ENCODE measurements around the gene NKX2-1.

The NKX2-1 gene

DNA sequence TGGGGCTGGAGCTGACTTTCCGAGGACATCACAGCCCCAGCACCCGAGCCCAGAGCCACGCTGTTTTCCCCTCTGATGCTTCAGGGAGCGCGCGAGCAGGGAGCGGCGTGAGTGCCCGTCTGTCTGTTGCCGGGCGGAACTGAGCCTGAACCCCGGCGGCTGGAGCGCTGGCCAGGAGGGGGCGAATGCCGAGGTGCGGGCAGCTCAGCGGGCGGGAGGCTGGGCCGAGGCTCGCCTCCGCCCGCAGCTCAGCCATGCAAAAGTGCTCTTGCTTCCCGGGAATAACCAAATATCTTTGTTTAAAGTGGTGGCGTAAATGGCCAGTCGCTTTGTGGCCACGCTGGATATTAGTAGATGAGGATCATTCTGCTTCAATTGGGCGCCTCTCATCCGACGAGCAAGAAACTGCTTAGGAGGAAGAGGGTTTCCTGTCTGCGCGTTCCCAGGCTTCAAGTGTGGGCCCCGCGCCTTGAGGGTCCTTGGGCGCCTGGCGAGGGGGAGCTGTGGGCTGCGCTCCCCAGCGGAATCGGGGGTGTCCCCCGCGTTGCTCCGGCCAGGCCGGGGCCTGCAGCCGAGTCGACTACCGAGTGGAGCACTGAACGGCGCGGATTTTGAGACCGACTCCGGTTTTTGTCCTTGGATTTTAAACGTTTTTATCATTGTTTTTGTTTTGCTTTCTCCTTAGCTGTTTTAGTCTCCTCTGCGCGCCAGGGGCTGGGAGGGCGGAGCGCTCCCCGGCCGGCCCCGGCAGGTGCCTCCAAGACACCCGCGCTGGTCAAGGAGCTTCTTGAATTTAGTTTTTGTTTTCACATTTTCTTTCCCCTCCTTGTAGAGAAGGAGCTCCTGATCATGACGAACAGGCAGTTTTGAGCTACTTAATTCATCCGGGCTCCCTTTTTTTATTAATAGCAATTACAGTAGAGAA is 831 bp upstream of the NKX2-1 start:
- H3K9me3 ChIP-seq (ENCODE audit: control insufficient read depth, insufficient read depth, low read depth, low read length), result no peaks in the 10 kb centered on the region
- ChIA-PET POLR2A (interaction anchor here (0.6 to 1.8 kb wide), 3 partner anchors 31 to 1147 kb away, joined by 3 to 4 read pairs (median 4); partner anchors contain the start of gene MBIP), CTCF (interaction anchor here (0.5 to 1.8 kb wide), 10 partner anchors 24 to 1849 kb away, joined by 3 to 10 read pairs (median 4); no protein-coding TSS in a partner anchor)
- H3K4me3 ChIP-seq (ENCODE audit: low read depth, low read length), result peak overlapping the region; percentile 59
- H3K36me3 ChIP-seq (ENCODE audit: control insufficient read depth in 2 of 2, insufficient read depth in 1 of 2, low read length in 2 of 2), result peaks cover 0 to 3% of the 10 kb centered on the region in 2 experiments; a peak in 1 of 3 replicates
- peak overlapping the region; percentile 61; the same call in 1 of the 2 replicates for H3K27ac ChIP-seq (ENCODE audit: extremely low read depth, low read depth, low read length)
- no peaks in the 10 kb centered on the region for H3K4me1 ChIP-seq (ENCODE audit: control insufficient read depth, insufficient read depth, low read length)
- TF ChIP-seq, protein P1, sequence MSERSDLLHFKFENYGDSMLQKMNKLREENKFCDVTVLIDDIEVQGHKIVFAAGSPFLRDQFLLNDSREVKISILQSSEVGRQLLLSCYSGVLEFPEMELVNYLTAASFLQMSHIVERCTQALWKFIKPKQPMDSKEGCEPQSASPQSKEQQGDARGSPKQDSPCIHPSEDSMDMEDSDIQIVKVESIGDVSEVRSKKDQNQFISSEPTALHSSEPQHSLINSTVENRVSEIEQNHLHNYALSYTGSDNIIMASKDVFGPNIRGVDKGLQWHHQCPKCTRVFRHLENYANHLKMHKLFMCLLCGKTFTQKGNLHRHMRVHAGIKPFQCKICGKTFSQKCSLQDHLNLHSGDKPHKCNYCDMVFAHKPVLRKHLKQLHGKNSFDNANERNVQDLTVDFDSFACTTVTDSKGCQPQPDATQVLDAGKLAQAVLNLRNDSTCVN (tag by site-specific recombination; optimal IDR thresholded peaks at IDR 0.05), result peak; percentile 87
- TF ChIP-seq ZNF335 (tag by site-specific recombination; conservative IDR thresholded peaks at IDR 0.05), result peak; percentile 5; the same call in 1 of the 2 replicates
- TF ChIP-seq, protein P2, sequence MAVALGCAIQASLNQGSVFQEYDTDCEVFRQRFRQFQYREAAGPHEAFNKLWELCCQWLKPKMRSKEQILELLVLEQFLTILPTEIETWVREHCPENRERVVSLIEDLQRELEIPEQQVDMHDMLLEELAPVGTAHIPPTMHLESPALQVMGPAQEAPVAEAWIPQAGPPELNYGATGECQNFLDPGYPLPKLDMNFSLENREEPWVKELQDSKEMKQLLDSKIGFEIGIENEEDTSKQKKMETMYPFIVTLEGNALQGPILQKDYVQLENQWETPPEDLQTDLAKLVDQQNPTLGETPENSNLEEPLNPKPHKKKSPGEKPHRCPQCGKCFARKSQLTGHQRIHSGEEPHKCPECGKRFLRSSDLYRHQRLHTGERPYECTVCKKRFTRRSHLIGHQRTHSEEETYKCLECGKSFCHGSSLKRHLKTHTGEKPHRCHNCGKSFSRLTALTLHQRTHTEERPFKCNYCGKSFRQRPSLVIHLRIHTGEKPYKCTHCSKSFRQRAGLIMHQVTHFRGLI (tag by site-specific recombination; IDR thresholded peaks at IDR 0.05), result no peak
- TF ChIP-seq, protein P3, sequence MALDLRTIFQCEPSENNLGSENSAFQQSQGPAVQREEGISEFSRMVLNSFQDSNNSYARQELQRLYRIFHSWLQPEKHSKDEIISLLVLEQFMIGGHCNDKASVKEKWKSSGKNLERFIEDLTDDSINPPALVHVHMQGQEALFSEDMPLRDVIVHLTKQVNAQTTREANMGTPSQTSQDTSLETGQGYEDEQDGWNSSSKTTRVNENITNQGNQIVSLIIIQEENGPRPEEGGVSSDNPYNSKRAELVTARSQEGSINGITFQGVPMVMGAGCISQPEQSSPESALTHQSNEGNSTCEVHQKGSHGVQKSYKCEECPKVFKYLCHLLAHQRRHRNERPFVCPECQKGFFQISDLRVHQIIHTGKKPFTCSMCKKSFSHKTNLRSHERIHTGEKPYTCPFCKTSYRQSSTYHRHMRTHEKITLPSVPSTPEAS (tag by site-specific recombination; IDR thresholded peaks at IDR 0.05), result no peak
- peak; percentile 85; the same call in 1 of the 2 replicates for TF ChIP-seq ZBTB8A (tag by site-specific recombination; IDR thresholded peaks at IDR 0.05)
- TF ChIP-seq ZNF157 (tag by site-specific recombination; IDR thresholded peaks at IDR 0.05), result no peak
- no peak for TF ChIP-seq SCRT2 (tag by site-specific recombination; IDR thresholded peaks at IDR 0.05)
- TF ChIP-seq BCL11B (tag by site-specific recombination; IDR thresholded peaks at IDR 0.05; ENCODE audit: low read depth), result no peak
- no peak for TF ChIP-seq ZNF561 (tag by site-specific recombination; IDR thresholded peaks at IDR 0.05; ENCODE audit: borderline replicate concordance)
- TF ChIP-seq ZBTB17 (tag by site-specific recombination; IDR thresholded peaks at IDR 0.05), result peak; percentile 83
- TF ChIP-seq, protein P4, sequence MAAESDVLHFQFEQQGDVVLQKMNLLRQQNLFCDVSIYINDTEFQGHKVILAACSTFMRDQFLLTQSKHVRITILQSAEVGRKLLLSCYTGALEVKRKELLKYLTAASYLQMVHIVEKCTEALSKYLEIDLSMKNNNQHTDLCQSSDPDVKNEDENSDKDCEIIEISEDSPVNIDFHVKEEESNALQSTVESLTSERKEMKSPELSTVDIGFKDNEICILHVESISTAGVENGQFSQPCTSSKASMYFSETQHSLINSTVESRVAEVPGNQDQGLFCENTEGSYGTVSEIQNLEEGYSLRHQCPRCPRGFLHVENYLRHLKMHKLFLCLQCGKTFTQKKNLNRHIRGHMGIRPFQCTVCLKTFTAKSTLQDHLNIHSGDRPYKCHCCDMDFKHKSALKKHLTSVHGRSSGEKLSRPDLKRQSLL (tag by site-specific recombination; IDR thresholded peaks at IDR 0.05), result 0 out of 2 replicates have a peak, but pooled peaks have one; percentile 26
- no peak for TF ChIP-seq ZNF558 (tag by site-specific recombination; IDR thresholded peaks at IDR 0.05)
- TF ChIP-seq, protein P5, sequence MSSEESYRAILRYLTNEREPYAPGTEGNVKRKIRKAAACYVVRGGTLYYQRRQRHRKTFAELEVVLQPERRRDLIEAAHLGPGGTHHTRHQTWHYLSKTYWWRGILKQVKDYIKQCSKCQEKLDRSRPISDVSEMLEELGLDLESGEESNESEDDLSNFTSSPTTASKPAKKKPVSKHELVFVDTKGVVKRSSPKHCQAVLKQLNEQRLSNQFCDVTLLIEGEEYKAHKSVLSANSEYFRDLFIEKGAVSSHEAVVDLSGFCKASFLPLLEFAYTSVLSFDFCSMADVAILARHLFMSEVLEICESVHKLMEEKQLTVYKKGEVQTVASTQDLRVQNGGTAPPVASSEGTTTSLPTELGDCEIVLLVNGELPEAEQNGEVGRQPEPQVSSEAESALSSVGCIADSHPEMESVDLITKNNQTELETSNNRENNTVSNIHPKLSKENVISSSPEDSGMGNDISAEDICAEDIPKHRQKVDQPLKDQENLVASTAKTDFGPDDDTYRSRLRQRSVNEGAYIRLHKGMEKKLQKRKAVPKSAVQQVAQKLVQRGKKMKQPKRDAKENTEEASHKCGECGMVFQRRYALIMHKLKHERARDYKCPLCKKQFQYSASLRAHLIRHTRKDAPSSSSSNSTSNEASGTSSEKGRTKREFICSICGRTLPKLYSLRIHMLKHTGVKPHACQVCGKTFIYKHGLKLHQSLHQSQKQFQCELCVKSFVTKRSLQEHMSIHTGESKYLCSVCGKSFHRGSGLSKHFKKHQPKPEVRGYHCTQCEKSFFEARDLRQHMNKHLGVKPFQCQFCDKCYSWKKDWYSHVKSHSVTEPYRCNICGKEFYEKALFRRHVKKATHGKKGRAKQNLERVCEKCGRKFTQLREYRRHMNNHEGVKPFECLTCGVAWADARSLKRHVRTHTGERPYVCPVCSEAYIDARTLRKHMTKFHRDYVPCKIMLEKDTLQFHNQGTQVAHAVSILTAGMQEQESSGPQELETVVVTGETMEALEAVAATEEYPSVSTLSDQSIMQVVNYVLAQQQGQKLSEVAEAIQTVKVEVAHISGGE (tag by site-specific recombination; conservative IDR thresholded peaks at IDR 0.05; ENCODE audit: low read depth), result peak; percentile 35; the same call in 1 of the 2 replicates
- TF ChIP-seq, protein P6, sequence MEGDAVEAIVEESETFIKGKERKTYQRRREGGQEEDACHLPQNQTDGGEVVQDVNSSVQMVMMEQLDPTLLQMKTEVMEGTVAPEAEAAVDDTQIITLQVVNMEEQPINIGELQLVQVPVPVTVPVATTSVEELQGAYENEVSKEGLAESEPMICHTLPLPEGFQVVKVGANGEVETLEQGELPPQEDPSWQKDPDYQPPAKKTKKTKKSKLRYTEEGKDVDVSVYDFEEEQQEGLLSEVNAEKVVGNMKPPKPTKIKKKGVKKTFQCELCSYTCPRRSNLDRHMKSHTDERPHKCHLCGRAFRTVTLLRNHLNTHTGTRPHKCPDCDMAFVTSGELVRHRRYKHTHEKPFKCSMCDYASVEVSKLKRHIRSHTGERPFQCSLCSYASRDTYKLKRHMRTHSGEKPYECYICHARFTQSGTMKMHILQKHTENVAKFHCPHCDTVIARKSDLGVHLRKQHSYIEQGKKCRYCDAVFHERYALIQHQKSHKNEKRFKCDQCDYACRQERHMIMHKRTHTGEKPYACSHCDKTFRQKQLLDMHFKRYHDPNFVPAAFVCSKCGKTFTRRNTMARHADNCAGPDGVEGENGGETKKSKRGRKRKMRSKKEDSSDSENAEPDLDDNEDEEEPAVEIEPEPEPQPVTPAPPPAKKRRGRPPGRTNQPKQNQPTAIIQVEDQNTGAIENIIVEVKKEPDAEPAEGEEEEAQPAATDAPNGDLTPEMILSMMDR (tag by site-specific recombination; IDR thresholded peaks at IDR 0.05), result peak; percentile 72
- 0 out of 2 replicates have a peak, but pooled peaks have one; percentile 26 for TF ChIP-seq KLF10 (tag by site-specific recombination; IDR thresholded peaks at IDR 0.05)
- TF ChIP-seq KLF9 (tag by site-specific recombination; IDR thresholded peaks at IDR 0.05; ENCODE audit: low read depth), result no peak
- TF ChIP-seq ZNF223 (tag by site-specific recombination; IDR thresholded peaks at IDR 0.05), result no peak
- TF ChIP-seq ZNF600 (tag by site-specific recombination; IDR thresholded peaks at IDR 0.05), result peak; percentile 11
- TF ChIP-seq, protein P7, sequence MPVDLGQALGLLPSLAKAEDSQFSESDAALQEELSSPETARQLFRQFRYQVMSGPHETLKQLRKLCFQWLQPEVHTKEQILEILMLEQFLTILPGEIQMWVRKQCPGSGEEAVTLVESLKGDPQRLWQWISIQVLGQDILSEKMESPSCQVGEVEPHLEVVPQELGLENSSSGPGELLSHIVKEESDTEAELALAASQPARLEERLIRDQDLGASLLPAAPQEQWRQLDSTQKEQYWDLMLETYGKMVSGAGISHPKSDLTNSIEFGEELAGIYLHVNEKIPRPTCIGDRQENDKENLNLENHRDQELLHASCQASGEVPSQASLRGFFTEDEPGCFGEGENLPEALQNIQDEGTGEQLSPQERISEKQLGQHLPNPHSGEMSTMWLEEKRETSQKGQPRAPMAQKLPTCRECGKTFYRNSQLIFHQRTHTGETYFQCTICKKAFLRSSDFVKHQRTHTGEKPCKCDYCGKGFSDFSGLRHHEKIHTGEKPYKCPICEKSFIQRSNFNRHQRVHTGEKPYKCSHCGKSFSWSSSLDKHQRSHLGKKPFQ (tag by site-specific recombination; IDR thresholded peaks at IDR 0.05), result no peak
- TF ChIP-seq ZIC2 (tag by site-specific recombination; IDR thresholded peaks at IDR 0.05), result peak; percentile 57
- TF ChIP-seq ZBTB20 (tag by site-specific recombination; IDR thresholded peaks at IDR 0.05), result peak; percentile 56
- no peak for TF ChIP-seq ZNF76 (tag by site-specific recombination; IDR thresholded peaks at IDR 0.05; ENCODE audit: borderline replicate concordance, low read depth)
- TF ChIP-seq ZBTB48 (tag by site-specific recombination; IDR thresholded peaks at IDR 0.05), result peak; percentile 75
- TF ChIP-seq ZNF501 (tag by site-specific recombination; IDR thresholded peaks at IDR 0.05), result no peak
